NT2/D1 (cell line): ENCODE data around the gene ZNF518A.

Experiments
- SUZ12 ChIP-seq: IDR thresholded peaks from 2 replicates; pipeline ENCODE4 v1.6.1; 2011; ENCODE audit not compliant: insufficient read length, insufficient read depth; ENCODE audit errors: extremely low read depth
- YY1 ChIP-seq: IDR thresholded peaks from 2 replicates; pipeline ENCODE4 v1.6.1; 2011; ENCODE audit not compliant: insufficient read length, insufficient read depth
- ZNF274 ChIP-seq: IDR thresholded peaks from 2 replicates; pipeline ENCODE4 v1.6.1; 2011; ENCODE audit warnings: mild to moderate bottlenecking, low read depth, low read length

- TF ChIP-seq YY1 (no peak), ZNF274 (no peak), SUZ12 (no peak)
Measured at GRCh38 chr10:96168546-96168945, 38.4 kb downstream of the ZNF518A start.
